Amygdala (tissue), 56 donors: ENCODE results near the gene NSD2.
A peak's percentile ranks its signal among the peaks of the same experiment; 100 is the strongest.

ENCODE experiments used
- DNase-seq, 56 donors: peaks; one replicate each; lab custom pipeline; 2025; lab: John Stamatoyannopoulos, UW

The NSD2 gene

DNA sequence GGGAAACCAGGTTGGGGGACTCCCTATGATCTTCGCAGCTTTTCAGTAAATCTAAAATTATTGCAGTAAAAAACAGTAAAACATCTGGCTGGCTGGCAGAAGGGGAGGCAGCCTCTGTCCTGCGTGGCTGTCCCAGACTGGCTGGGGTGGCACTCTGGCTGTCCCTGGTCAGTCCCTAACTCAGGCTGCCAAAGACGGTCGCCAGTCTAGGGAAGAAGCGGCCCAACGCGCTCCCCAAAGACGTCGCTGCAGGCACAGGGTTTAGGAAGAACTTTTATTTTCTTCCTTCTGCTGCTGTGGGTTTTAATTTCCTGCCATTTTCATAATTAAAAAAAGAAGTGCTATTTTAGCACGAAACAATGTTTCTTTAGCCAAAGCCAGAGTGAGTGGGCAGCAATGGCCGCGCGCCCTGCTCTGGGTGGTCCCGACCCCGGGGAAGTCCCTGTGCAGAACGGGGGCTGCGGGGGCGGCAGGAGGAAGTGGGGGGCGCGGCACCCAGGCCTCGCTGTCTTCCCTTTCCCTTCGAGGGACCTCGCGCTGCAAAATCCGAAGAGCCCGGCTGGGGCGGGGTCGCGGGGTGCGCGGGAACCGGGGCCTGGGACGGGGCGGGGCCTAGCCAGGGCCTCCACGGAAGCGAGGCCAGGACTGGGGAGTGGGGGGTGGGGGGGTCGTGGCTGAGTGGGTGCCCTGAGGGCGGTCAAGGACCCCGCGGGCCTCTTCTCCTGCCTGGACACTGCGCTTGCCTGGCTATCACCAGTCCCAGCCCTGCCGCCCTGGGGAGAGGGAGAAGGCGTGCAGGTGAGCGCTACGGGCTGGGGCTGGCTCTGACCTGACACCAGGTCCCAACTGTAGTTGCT is 8.9 kb upstream of the NSD2 start:
- no peak for DNase-seq

DNA sequence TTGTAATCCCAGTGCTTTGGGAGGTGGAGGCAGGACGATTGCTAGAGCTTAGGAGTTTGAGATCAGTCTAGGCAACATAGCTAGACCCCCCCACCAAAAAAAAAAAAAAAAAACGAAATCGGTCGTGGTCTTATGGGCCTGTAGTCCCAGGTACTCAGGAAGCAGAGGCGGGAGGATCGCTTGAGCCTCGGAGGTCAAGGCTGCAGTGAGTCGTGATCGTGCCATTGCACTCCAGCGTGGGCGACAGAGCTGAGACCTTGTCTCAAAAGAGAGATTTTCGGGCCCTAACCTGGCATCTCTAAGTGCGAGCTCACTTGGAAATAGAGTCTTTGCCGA is 8.3 kb upstream of the NSD2 start:
- no peak for DNase-seq

DNA sequence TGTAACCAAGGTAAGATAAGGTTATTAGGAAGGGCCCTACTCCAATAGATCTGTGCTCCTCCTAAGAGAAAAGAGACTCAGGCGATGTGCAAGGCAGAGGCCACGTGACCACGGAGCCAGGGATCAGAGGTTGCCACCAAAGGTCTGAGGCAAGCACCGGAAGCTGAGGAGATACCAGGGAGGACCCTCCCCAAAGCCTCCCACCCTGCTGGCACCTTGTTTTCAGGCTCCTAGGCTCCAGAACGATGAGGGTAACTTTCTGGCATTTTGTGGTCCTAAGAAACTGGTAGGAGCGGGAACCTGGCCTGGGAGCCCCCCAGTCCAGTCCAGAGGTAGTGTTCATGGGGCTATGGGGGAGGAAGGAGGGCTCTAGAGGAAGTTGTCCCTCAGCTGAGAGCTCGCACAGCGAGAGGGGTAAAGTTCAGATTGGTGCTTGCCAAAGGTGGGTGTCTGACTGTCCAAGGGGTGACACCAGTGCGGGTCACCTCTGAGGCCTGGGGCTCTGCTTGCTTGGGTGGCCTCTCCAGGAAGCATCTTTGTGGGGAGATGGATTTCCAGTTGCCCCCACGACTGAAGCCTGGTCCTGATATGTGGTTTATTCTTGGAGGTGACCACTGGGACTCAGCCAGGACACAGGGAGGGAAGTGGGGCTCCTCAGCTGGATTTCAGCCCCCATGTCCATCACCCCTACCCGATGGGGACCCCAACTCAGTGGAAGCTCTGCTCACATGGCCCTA is 7.7 kb upstream of the NSD2 start:
- DNase-seq, result no peak

DNA sequence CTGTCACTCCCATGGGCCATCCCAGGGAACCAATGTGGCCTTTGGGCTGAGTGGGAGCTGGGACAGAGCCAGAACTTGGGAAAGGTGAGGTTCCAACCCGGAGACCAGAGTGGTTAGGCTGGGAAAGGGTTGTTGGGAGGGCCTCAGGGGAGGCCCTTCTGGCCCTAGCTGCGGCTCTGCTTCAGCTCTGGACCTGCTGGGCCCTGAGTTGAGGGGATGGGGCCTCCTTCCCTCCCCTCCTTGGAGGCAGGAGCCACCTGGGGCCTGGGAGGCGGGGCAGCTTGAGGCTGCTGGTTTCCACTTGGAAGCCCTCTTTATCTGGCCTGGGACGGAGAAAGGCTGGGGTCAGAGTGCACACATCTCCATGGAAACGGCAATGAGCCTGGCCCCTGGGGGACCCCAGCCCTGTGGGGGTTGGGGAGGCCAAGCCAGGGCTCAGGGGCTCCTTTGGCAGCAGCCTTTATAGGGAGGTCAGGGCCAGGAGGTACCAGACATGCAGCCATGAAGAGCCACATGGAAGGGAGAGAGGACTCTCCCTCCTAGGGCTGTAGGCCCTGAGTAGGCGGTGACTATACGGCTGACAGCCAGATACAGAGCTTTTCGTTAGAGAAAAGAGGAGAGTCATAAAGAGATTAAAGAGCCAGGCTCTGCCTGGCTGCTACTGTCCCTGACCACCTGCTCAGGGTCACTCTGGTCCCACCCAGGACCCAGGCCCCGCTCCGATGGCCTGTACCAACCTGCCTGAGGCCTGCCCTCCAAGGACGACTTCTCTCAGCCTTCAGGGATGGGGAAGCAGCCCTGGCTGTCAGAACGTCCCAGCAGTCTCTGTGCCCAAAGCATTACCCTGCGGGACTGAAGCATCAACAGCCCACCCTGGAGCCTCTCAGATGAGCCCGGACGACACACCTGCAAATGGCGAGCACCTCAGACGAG is 6.9 kb upstream of the NSD2 start:
- DNase-seq, result no peak

DNA sequence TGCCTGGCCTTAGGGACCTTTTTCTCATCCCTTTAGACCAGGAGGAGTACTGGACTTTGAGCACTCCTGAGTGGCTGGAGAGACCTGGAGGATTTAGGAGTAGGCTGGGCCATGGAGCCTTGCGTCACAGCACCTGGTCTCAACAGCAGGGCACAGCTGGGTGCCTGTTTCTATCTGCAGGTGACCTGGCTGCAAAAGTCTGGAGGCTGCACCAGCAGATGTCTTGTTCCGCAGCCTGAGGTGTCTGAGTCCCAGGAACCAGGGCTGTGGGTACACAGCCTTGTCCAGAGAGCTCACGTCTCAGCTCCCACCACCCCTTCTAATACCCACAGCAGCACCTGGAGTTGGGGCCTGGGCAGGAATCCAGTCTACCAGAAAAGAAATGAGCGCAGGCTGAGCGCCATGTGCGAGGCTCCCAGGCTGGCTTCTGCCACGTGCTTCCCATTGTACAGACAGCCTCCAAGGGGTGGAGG is 5.0 kb upstream of the NSD2 start:
- DNase-seq, result no peak

DNA sequence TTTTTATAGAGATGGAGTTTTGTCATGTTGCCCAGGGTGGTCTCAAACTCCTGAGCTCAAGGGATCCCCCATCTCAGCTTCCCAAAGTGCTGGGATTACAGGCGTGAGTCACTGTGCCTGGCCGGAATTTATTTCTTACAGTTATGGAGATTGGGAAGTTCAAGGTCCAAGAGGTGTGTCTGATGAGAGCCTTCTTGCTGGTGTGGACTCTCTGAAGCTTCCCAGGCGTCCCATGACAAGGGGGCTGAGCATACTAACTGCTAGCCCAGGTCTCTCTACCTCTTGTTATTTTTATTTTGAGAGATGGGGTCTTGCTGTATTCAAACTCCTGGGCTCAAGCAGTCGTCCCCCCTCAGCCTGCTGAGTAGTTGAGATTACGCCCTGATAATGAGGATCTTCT is 2.9 kb upstream of the NSD2 start:
- DNase-seq, result no peak

DNA sequence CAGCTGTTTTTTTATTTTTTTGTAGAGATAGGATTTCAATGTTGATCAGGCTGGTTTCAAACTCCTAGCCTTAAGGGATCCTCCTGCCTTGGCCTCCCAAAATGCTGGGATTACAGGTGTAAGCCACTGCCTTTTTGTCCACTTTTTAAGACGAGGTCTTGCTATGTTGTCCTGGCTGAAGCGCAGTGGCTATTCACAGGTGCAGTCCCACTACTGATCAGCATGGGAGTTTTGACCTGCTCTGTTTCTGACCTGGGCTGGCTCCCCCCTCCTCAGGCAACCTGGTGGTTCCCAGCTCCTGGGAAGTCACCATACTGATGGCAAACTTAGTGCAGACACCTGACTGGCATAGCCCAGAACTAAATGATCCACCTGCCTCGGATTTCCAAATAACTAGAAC is 2.3 kb upstream of the NSD2 start:
- DNase-seq, result no peak

DNA sequence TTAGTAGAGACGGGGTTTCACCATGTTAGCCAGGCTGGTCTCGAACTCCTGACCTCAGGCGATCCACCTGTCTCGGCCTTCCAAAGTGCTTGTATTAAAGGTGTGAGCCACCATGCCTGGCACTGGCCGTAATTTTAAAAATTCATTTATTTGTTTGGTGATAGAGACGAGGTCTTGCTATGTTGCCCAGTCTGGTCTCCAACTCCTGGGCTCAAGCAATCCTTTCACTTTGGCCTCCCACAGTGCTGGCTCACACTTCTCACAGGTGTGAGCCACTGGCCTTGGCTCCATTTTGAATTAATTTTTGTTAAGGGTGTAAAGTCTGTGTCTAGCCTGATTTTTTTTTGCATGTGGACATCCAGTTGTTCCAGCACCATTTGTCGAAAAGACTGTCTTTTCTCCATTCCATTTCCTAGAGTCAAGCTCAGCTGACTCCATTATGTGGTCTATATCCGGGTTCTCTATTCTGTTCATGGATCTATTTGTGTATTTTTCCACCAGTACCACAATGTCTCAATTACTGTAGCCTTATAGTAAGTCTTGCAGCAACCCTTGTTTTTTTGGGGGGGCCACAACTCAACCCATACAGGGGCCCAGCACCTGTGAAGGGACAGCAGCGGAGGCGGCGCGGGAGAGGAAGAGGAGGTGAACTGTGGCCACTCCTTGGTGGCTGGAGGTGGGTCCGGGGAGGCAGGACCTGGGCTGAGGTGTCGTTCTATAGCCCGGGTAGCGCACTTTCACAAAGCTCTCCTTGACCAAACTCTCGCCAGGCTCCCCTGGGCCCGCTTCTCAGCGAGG is 1.5 kb upstream of the NSD2 start:
- no peak for DNase-seq

DNA sequence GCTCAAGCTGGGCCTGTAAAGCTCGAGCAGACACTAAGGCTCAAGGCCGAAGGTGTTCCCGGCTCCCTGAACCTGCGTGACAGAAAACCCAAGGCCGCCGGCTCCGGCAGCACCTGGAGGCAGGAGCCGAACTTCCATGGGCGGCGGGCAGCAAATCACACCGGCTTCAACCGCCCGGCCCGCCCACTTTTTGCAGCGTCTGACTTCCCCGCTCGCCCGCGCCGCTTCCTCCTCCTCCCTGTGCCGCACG is 940 bp upstream of the NSD2 start:
- peak in 35 of 56 donors; percentile 8 to 72 (median 50) for DNase-seq

DNA sequence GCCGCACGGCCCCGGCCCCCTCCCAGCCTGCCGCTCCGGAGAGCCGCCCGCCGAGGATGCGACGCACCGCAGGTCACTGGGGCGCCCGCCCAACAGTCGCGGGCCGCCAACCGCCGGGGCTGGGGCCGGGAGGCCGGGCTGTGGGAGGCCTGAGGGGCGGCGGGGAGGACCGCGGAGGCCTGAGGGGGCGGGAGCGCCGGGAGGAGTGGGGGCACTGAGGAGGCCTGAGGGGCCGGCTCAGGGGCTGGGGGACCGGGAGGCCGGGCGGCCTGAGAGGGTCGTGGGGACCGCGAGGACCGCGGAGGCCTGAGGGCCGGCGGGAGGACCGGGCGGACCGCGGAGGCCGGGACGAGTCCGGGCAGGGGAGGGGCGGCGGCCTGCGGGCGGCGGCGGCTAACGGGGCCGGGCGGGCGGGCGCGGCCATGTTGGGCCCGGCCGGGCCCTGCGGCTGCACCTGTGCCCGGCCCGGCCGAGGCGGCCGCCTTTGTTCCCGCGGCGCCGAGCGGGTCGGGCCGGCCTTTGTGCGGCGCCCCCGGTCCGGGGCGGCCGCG is 353 bp downstream of the NSD2 start:
- peak in 9 of 56 donors; percentile 20 to 59 (median 37) for DNase-seq

DNA sequence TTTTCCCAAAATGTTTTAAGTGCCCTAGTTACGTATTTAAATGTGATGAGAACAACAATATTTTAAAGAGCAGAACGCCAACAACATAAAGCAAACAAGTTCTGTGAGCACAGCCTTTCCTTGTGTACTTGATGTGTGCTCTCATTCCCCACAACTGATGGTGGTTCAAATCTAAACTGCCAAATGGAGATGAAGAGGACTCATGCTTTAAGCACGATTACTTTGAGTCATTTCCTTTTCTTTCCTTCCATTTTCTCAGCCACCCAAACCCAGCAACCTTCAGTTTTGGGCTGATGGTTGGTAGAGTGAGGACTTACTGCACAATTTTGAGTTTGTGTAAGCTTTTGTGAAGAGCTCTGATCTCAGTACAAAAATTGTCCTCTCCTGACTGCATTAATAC is 1.7 kb downstream of the NSD2 start:
- no peak for DNase-seq

DNA sequence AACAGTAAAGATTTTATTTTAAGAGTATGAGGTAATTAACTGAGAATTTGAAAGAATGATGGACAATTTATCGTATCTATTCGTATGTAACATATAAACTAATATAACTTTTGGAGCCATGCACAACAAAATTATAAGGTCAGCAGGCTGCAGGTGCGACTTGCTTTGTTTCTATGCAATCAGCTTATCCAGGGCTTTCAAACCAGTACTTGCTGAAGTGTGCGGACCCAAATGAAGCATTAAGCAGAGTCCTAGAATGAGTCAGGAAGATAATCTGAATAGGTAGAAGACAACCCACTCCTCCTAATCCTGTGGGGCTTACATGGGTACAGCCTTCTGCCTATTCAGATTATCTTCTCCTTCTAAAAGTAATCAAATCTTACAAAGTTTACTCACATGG is 2.1 kb downstream of the NSD2 start:
- no peak for DNase-seq

DNA sequence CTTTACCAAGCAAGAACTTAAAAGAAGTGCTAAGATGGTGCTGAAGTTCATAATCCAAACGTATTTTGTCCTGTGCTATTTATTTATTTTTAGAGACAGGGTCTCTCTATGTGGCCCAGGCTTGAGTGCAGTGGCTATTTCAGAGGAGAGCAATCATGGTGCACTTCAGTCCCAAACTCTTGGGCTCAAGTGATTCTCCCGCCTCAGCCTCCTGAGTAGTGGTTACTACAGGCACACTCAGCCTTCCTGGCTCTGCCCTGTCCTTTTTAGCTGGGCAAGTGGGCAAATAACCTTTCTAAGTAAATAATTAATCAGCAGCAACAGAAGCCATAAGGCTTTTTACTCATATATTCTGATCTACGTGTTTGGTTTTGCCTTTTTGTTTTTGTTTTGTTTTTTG is 2.6 kb downstream of the NSD2 start:
- no peak for DNase-seq

DNA sequence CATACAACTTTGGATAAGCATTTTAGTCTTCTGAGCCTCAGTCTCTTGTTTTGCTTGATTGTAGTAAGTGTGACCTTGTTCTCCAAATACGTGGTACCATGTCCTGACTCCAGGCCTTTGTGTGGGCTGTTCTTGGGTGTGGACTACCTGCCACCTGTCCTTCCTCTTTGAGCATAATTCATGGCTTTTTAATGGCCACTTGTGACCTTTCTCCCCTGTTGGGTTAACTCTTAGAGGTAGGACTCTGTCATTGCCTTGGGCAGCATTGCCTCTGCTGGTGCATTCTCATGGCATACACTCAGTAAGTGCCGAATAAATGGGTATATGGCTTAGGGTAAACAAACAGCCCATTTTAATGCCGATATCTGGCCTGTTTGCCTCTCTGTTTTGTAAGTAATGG is 3.0 kb downstream of the NSD2 start:
- no peak for DNase-seq

DNA sequence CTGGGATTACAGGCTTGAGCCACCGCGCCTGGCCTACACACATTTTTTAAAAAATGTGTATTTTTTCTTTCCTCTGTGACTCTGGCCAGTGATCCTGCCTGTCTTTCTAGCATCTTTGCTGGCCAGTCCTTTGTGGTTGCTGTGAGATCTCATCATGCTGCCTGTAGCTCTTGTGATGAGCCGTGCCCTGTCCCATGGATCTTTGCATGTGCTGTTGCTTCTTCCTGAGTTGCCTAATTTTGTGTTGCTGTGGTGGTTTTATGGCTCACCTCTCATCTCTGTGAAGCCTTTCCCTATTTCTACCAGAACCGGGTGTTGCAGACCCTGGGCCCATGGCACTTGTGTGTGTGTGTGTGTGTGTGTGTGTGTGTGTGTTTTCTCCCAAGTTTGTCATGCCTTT is 8.3 kb downstream of the NSD2 start:
- no peak for DNase-seq

DNA sequence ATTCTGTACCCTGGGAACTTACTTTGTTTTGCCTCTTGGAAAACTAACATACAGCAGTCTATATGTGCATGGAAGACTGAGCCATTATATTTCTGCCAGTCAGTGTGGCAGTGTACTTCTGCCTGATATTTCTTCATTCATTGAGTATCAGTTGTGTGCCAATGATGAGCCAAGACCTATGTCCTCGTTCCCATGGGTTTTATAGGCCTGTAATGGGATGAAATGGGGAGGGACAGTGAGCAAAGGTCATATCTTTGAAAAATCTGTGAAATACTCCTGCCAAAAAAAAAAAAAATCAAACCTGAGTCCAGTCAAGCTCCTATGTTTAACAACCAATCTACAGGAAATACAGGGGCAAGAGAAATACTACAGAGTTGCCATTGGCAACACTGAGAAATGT is 9.1 kb downstream of the NSD2 start:
- no peak for DNase-seq

DNA sequence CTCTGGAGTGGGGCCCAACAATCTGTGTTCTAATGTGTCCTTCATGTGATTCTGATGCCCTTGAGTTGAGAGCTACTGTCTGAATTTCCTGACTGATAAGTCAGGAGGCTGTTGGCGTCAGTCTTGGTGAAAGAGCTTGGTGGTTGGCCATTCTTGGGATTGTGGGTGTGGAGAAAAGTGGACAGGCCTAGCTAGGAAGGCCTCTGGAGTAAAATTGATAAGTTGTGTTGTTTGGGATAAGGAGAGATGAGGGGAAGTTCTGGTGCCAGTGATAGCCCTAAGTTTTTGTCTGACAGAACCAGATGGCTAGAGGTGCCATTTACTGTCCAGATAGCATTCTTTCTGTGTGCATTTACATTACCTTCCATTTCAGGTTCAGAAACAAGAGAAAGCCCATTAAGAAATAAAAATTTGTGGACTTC is 11.7 kb downstream of the NSD2 start:
- no peak for DNase-seq

DNA sequence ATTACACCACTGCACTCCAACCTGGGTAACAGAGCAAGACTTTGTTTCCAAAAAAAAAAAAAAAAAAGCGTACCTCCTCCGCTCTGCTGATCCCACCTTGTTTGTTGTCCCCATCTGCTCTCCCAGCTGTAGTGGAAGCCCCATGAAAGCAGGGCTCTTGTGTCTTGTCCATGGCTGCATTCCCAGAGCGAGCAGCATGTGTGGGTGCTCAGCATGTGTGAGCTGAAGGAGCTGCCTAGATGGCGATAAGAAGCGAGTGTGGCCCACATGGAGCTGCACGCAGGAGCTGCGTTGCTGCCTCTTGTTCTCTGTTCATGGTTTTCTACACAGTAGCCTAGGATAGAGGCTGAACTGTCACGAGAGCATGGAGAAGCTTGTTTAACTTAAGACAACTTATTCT is 12.4 kb downstream of the NSD2 start:
- no peak for DNase-seq

DNA sequence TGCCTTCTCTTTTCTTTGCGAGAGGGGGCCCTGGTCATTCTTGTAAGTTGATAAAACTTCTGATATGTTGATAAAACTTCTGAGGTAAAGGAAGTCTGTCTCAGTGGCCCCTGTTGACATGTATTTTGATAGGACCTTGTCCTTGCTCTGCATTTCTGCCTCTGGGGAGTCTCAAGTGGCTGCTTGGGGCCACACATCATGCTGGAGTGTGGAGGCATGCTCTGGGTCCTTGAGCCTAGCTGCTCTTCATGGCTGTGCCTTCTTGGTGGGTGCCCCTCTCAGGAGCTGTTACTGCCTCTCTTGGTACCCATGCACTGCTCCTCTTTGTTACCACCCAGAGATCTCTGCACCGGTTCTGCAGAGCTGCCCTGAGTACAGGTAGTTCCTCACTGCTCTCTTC is 14.2 kb downstream of the NSD2 start:
- DNase-seq, result no peak

DNA sequence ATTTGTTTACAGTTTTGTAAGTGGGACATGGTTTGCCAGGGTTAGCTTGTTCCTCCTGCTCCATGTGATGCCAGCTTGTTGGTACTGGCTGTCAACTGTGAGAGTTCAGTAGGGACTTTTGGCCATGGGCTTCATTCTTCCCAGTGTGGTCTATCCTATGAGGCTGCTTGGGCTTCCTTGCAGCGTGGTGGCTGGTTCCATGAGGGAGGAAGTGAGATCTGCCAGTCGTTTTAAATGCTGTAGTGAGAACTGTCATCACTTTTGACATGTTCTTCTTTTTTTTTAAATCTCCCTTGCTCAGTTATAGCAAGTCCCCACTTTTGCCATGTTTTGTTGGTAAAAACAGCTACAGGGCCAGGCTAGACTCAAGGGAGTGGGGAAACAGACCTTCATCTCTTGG is 15.9 kb downstream of the NSD2 start:
- DNase-seq, result no peak
